HuH-7.5 (cell line): ENCODE data around the gene CCDC138.

Experiments
- DNase-seq: peaks from one replicate; pipeline ENCODE4 v3.0.0; 2011; ENCODE audit warnings: low spot score

CCDC138 gene

GRCh38 chr2:108919571-108920373, 133.2 kb downstream of the CCDC138 start:
- no peak for DNase-seq

- no peak for DNase-seq
Observed at GRCh38 chr2:108920686-108921085, 134.1 kb downstream of the CCDC138 start.

DNA sequence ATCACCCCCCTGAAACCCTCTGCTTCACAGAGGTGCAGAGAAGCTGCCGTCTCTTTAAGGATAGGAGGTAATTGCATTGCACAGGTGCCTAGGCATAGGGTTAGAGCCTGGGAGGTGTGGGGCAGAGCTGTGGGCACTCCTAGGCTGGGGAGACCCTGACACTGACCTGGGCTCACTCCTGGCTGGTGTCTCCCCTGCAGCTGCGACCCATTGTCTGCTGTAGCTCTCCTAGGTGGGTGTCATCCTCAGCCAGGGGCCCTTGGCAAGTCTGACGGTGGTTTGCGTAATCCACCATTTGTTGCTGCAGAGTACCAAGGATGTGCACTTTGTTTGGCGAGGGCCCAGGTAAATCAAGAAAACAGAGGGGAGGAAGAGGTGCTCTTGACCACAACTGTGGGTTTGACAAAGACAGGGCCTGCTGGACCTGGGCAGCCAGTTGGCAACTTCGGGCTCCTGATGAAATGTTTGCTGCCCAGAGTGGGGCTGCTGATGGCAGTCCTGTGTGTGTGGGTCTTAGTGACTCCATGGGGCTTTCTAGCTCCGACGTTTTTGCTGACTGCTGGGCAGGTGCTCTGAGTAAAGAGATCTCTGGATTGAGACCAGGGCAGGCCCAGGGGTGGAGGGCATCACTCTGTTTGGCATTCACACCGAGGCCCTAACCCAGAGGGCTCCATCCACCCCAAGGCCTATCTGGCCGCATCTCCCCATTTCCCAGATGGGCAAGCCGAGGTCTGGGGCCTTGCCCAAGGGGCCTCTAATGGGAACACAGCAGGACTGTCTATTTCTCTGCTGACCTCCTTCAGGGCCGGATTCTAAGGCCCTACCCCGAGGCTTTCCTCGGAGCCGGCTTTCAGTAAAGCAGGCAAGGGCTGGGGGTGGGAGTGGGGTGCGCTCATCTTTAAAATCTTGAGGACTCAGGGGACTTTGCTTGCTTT, 134.8 kb downstream of the CCDC138 start:
- DNase-seq, result no peak

GRCh38 chr2:108922141-108922915, 135.8 kb downstream of the CCDC138 start:
- DNase-seq, result no peak

DNA sequence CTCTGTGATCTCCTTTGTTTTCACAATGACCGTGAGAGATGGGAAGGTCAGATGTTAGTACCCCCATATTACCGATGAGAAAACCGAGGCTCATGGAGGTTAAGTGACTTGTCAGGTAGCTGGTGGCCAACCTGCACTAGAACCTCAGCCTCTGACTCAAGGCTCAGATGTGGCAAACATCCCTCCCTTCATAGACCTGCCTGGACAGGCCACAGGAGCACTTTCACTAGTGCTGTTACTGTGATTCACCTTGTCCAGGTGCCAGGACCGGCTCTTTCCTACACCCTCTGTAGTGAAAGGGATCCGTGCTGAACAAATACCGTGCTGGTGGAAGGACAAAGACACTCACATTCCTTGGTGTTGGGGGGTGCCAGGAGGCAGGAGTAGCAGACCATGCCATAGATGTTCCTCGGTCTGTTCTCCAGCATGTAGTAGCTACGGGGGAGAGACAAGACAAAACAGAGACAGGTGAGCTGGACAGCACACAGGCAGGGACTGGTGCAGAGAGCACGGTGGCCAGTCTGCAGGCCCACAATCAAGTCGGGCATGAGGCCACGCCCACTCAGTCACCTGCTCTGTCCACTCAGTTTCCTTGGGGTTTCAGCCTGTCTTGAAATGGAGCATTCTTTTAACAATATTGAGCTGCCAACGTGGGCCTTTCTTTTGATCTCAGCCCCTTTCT, 136.6 kb downstream of the CCDC138 start:
- DNase-seq, result no peak

DNA sequence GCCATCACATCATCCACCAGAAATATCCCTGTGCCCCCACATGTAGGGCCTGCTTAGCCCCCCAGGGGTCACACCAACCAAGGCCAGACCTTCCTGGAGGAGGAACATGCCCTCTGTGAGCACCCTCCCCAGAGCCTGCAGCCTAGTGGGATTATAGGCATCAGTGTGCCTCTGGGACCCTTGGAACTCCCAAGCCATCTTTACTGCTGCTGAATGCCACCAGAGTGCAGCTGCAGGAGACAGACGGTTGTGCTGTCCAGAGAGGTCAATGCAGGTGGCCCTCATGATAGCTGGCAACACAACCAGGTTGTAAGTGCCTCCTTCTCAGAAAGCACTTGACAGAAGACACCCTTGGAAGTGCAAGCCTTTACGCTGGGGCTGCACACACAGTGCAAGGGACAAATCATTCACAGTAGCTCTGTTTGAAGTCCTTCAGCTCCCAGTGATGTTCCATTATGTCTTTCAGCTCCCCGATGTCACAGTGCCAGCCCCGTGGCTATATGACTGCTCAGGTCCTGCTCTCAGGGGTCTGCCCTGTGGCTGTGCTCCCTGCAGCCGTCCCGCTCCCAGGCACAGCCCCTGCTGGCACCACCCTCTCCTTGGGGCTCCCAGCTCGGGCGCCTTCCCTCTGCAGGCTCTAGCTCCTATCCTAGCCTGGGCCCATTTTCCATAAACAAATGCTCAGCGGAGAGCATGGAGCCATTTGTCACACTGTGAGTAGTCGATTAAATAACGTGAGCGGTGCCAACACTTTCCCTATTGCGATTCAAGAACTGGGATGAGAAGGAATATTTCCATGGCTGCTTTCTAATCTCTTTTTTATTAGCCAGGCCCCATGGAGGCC, 137.4 kb downstream of the CCDC138 start:
- DNase-seq, result no peak

DNA sequence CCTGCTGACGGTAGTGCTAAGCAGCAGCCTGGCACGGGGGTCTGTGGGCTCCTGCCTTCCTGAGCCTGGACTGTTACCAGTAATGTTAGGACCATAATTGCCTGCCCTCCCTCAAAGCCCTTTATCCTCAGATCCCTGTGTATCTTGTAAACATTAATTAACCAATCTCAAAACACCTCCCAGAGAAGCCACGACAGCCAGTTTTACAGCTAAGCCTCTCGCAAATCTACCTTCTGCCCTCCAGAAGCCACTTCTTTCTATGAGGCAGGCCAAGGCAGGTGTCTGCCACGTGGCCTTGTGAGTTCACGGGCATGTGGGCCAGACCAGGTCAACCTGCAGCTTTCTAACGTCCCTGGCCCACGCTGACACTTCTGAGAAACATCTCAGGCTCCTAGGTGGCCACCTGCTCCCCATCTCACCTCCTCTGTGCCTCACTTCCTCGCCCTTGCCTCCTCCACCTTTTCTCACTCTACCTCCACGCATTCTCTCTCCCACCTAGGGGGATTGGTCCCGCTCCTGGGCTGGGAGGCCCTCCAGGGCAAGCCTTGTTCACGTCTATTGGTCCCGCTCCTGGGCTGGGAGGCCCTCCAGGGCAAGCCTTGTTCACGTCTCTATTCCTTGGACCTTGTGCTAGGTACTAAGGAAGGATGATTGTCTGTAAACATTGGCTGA, 138.1 kb downstream of the CCDC138 start:
- DNase-seq, result no peak

DNA sequence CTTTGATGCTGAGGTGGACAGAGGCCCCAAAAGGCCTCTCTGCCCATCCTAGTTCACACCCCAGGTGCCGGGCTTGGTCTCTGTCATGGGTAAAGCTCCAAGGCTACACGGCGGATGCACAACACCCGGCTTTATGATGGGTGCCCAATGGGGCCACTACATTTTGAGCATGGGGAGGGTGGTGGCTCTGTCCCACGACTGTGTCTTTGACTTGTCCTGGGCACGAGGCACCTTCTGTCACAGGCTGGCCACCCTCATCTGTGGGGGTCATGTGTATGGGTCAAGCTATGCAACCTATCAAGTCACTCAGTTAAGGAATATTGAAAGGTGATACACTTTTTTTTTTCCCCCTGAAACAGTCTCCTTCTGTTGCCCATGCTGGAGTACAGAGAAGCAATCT, 138.7 kb downstream of the CCDC138 start:
- DNase-seq, result no peak

DNA sequence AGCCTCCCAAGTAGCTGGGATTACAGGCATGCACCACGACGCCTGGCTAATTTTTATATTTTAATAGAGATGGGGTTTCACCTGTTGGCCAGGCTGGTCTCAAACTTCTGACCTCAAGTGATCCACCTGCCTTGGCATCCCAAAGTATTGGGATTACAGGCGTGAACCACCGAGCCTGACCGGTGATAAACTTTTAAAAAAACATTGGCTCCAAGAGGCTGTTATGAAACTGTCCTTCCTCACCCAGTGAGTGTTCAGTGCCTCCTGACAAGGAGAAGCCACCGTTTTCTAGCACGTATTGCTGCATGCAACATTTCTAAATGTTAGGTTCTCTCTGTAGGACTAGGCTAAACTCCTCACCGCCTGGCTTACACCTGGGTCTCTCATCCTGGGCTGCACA, 139.2 kb downstream of the CCDC138 start:
- no peak for DNase-seq
